T-helper 2 cell (primary cell): ENCODE results near the gene SYT6.

ENCODE experiments used
- DNase-seq, 5 experiments: peaks; one replicate each; pipeline versions ENCODE4 v3.0.0 to v3.0.0-alpha.2; 2012 to 2022
- total RNA-seq, 2 donors: gene quantifications; one replicate each; lab custom pipeline; 2026; lab: John Stamatoyannopoulos, UW

The SYT6 gene
- total RNA-seq, result 0 to 0.13 reads per million in 2 donors

- DNase-seq, result no peak
Measured at GRCh38 chr1:114153261-114154145, at the start of gene SYT6. Gene SYT6 (minus strand): TSS chr1:114153869. CDS start chr1:114153772, 97 bp downstream.

- DNase-seq, result no peak
Measured at GRCh38 chr1:114201486-114201885, 47.8 kb upstream of the SYT6 start.

GRCh38 chr1:114199017-114199594, 45.4 kb upstream of the SYT6 start:
- DNase-seq, result no peak

GRCh38 chr1:114196992-114197907, 43.6 kb upstream of the SYT6 start:
- DNase-seq, result no peak

GRCh38 chr1:114195819-114196218, 42.1 kb upstream of the SYT6 start:
- no peak for DNase-seq

- no peak for DNase-seq
Measured at GRCh38 chr1:114192328-114192727, 38.7 kb upstream of the SYT6 start.

GRCh38 chr1:114189398-114189797, 35.7 kb upstream of the SYT6 start:
- no peak for DNase-seq

GRCh38 chr1:114181356-114181755, 27.7 kb upstream of the SYT6 start:
- DNase-seq, result no peak

- no peak for DNase-seq
Measured at GRCh38 chr1:114180742-114181141, 27.1 kb upstream of the SYT6 start.

GRCh38 chr1:114178936-114179335, 25.3 kb upstream of the SYT6 start:
- DNase-seq, result no peak

- DNase-seq, result no peak
Measured at GRCh38 chr1:114177282-114177681, 23.6 kb upstream of the SYT6 start.

GRCh38 chr1:114176366-114176765, 22.7 kb upstream of the SYT6 start:
- DNase-seq, result no peak

- no peak for DNase-seq
Measured at GRCh38 chr1:114173680-114174079, 20.0 kb upstream of the SYT6 start.

- no peak for DNase-seq
Measured at GRCh38 chr1:114169509-114169908, 15.8 kb upstream of the SYT6 start.

- DNase-seq, result no peak
Measured at GRCh38 chr1:114167226-114167625, 13.6 kb upstream of the SYT6 start.

GRCh38 chr1:114164840-114165543, 11.3 kb upstream of the SYT6 start:
- no peak for DNase-seq

GRCh38 chr1:114159941-114160340, 6.3 kb upstream of the SYT6 start:
- DNase-seq, result no peak

GRCh38 chr1:114157275-114157660, 3.6 kb upstream of the SYT6 start:
- no peak for DNase-seq

- DNase-seq, result no peak
Measured at GRCh38 chr1:114156538-114157274, 3.0 kb upstream of the SYT6 start.

GRCh38 chr1:114155706-114156105, 2.0 kb upstream of the SYT6 start:
- no peak for DNase-seq

GRCh38 chr1:114154963-114155322, 1.3 kb upstream of the SYT6 start:
- DNase-seq, result no peak
